Inflammatory macrophage (primary cell): Measurements from ENCODE around the gene LIMK1.
"Not testable (repeated sequence)": the region's sequence is repeated elsewhere in the genome, so short reads cannot be mapped to it uniquely, and the experiment has no call there.

ENCODE experiments used
- DNase-seq, 2 donors: peaks; one replicate each; pipeline ENCODE4 v3.0.0-alpha.2; 2020 to 2022

Gene LIMK1

GRCh38 chr7:74084722-74085578 lies 1.3 kb downstream of the LIMK1 start:
- no peak for DNase-seq

DNA sequence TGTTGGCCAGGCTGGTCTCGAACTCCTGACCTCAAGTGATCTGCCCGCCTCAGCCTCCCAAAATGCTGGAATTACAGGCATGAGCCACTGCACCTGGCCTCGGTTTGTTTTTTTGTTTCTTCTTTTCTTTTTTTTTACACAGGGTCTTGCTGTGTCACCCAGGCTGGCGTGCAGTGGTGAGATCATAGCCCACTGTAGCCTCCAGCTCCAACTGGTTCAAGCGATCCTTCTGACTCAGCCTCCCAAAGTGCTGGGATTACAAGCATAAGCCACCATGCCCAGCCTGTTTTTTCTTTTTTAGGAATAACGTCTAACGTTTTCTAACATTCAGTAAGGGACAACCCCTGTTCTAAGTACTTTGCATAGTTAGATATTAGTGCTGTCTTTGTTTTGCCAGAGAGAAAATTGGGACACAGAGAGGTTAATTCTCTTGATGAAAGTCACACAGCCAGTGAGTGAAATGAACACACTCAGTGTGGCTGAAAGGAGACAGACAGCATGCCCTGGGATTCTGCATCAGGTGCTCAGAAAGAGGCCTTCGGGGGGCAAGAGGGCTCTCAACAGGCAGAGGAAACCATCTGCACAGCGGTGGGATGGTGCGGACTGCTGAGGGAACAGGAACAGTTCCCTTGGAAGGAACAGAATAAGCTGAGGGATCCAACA lies 4.3 kb downstream of the LIMK1 start:
- no peak for DNase-seq

DNA sequence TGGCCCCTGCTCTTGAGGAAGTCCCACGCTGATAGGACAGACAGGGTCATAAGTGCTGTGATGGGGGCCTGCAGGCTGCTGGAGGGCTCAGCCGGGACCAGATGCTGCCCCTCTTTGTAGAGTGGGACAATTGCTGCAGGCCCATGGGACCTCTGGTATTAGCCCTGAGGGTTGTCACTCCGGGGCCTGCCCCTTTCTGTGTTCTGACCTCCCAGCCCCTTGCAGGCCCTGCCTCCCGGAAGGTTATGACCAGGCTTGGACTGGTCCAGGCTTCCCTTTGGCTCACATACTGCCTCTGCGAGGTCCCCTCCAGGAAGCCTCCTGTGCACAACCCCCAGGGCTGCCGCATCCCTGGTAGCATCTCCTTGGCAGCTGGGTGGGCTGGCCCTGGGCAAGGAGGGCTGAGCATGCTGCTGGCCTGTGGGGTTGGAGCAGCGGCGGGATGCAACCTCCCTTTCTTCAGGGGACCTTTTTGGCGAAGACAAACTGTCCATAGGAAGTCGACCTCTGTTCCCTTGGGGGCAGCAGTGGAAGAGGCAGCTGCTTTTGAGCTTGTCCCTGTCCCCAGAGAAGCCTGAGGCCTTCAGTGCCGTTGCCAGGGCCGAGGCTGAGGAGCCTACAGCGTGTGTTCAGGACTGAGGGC lies 8.8 kb downstream of the LIMK1 start:
- DNase-seq, result peak; percentile 27 to 42

- DNase-seq, result peak; percentile 89 to 97
Measured at GRCh38 chr7:74092964-74093471, 9.4 kb downstream of the LIMK1 start.

- no peak for DNase-seq
Measured at GRCh38 chr7:74093671-74094223, 10.1 kb downstream of the LIMK1 start.

- DNase-seq, result peak; percentile 89 to 97
Measured at GRCh38 chr7:74094224-74095101, 10.9 kb downstream of the LIMK1 start.

GRCh38 chr7:74095135-74095534 lies 11.5 kb downstream of the LIMK1 start:
- DNase-seq, result no peak

GRCh38 chr7:74097937-74098614 lies 14.5 kb downstream of the LIMK1 start:
- DNase-seq, result peak; percentile 88 to 94

DNA sequence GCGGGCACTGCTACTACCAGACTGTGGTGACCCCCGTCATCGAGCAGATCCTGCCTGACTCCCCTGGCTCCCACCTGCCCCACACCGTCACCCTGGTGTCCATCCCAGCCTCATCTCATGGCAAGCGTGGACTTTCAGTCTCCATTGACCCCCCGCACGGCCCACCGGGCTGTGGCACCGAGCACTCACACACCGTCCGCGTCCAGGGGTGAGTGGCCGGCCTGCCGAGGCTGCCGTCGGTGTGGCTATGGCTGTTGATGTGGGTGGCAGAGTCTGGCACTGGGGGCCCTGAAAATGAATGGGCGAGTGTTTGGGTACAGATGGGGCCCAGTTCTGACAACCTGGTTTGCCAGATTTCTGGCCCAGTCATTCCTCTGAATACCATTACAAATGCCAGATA lies 15.4 kb downstream of the LIMK1 start:
- DNase-seq, result no peak

- DNase-seq, result no peak
Measured at GRCh38 chr7:74101061-74101681, 17.6 kb downstream of the LIMK1 start.

DNA sequence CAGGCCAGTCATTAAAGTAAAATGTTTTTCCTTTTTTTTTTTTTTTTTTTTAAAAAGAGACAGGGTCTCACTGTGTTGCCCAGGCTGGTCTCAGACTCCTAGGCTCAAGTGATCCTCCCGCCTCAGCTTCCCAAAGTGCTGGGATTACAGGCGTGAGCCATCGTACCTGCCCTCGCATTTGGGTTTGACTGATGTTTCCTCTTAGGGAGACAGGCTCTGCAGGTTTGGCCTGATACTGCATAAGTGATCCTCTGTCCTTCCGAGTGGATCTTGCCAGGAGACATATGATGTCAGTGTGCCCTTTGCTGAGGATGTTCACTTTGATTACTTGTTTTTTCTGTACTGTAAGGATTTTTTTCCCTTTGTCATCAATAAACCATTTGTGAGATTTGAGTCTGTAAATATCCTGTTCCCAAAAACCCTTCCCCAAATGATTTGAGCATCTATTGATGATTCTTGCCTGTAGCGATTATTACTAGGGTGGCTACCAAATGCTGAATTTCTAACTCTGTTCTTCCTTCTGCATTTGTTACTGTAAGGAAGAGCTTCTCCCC lies 19.7 kb downstream of the LIMK1 start:
- no peak for DNase-seq

DNA sequence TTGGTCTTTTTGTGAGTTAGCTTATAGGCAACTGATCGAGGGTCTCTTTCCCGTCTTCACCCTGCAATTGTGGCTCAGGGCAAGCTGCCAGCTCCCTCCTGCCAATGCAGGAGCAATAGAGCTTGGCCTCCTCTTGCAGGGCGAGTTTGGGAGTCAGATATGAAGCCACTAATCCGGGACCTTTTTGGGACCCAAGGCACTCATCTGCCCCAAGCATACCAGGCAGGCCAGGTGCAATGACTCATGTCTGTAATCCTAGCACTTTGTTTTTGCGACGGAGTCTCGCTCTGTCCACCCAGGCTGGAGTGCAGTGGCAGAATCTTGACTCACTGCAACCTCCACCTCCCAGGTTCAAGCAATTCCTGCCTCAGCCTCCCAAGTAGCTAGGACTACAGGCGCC lies 21.1 kb downstream of the LIMK1 start:
- DNase-seq, result no peak

GRCh38 chr7:74105992-74106391 lies 22.4 kb downstream of the LIMK1 start:
- no peak for DNase-seq

GRCh38 chr7:74106846-74107245 lies 23.2 kb downstream of the LIMK1 start:
- no peak for DNase-seq

- DNase-seq, result no peak
Measured at GRCh38 chr7:74115326-74115725, 31.7 kb downstream of the LIMK1 start.

DNA sequence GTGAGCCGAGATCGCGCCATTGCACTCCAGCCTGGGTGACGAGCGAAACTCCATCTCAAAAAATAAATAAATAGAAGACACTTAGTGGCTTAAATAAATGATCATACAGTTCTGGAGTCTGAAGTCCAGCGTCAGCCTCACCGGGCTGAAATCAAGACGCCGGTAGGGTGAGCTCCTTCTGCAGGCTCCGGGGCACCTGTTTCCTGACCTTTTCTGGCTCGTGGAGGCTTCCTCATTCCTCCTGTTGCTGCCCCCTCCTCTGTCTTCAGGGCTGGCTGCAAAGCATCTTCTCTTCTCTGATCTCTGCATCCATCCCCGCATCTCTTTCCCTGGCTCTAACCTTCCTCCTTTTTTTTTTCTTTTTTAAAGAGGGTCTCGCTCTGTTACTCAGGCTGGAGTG lies 32.8 kb downstream of the LIMK1 start:
- no peak for DNase-seq

DNA sequence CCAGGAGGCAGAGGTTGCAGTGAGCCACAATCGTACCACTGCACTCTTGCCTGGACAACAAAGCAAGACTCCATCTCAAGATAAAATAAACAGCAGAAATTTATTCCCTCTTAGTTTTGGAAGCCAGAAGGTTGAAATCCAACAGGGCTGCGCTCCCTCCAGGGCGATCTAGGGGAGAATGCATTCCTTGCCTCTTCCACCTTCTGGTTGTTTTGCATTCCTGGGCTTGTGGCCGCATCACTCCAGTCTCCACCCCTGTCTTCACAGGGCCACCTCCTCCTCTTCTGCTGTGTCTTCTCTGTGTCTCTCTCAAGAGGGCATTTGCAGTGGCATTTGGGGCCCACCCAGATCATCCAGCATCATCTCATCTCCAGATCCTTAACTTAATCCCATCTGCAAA lies 36.2 kb downstream of the LIMK1 start:
- DNase-seq, result no peak

DNA sequence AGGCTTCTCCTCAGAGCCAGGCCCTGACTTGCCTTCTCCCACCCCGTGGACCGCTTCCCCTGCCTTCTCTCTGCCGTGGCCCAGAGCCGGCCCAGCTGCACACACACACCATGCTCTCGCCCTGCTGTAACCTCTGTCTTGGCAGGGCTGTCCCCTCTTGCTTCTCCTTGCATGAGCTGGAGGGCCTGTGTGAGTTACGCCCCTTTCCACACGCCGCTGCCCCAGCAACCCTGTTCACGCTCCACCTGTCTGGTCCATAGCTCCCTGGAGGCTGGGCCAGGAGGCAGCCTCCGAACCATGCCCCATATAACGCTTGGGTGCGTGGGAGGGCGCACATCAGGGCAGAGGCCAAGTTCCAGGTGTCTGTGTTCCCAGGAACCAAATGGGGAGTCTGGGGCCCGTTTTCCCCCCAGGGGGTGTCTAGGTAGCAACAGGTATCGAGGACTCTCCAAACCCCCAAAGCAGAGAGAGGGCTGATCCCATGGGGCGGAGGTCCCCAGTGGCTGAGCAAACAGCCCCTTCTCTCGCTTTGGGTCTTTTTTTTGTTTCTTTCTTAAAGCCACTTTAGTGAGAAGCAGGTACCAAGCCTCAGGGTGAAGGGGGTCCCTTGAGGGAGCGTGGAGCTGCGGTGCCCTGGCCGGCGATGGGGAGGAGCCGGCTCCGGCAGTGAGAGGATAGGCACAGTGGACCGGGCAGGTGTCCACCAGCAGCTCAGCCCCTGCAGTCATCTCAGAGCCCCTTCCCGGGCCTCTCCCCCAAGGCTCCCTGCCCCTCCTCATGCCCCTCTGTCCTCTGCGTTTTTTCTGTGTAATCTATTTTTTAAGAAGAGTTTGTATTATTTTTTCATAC lies 38.0 kb downstream of the LIMK1 start:
- no peak for DNase-seq

DNA sequence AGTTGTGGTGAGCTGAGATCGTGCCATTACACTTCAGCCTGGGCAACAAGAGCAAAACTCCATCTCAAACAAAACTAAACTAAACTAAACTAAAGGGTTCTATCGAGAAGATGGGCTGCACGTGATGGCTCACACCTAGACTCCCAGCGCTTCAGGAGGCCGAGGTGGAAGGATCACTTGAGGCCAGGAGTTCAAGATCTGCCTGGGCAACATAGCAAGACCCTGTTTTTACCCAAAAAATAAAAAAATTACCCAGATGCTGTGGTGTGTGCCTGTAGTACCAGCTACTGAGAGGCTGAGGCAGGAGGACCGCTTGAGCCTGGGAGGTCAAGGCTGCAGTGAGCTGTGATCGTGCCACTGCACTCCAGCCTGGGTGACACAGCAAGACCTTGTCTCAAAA lies 40.3 kb downstream of the LIMK1 start:
- not testable (repeated sequence) for DNase-seq
